Right hindlimb (tissue), 1 donor: Measurements from ENCODE around the gene AFG1L.
A peak's percentile ranks its signal among the peaks of the same experiment; 100 is the strongest.
"Not testable (repeated sequence)": the region's sequence is repeated elsewhere in the genome, so short reads cannot be mapped to it uniquely, and the experiment has no call there.

ENCODE experiments used
- DNase-seq: peaks from one replicate; pipeline ENCODE4 v3.0.0-alpha.2; 2018

AFG1L gene

GRCh38 chr6:108419474-108419873 is 124.6 kb downstream of the AFG1L start:
- DNase-seq = no peak

- DNase-seq = no peak
Measured at GRCh38 chr6:108419934-108420609, 125.2 kb downstream of the AFG1L start.

GRCh38 chr6:108421366-108421765 is 126.5 kb downstream of the AFG1L start:
- DNase-seq = no peak

GRCh38 chr6:108423982-108424705 is 129.3 kb downstream of the AFG1L start:
- DNase-seq = no peak

GRCh38 chr6:108425428-108425827 is 130.6 kb downstream of the AFG1L start:
- no peak for DNase-seq

- no peak for DNase-seq
Measured at GRCh38 chr6:108432143-108432542, 137.3 kb downstream of the AFG1L start.

- DNase-seq = no peak
Measured at GRCh38 chr6:108432792-108433191, 137.9 kb downstream of the AFG1L start.

GRCh38 chr6:108434222-108434621 is 139.4 kb downstream of the AFG1L start:
- DNase-seq = no peak

- no peak for DNase-seq
Measured at GRCh38 chr6:108435391-108435790, 140.5 kb downstream of the AFG1L start.

GRCh38 chr6:108436771-108437170 is 141.9 kb downstream of the AFG1L start:
- DNase-seq = no peak

GRCh38 chr6:108437821-108438220 is 143.0 kb downstream of the AFG1L start:
- DNase-seq = no peak

- DNase-seq = no peak
Measured at GRCh38 chr6:108438918-108439317, 144.1 kb downstream of the AFG1L start.

- no peak for DNase-seq
Measured at GRCh38 chr6:108441141-108441540, 146.3 kb downstream of the AFG1L start.

- no peak for DNase-seq
Measured at GRCh38 chr6:108442770-108443520, 148.1 kb downstream of the AFG1L start.

- DNase-seq = no peak
Measured at GRCh38 chr6:108446629-108447150, 151.8 kb downstream of the AFG1L start.

GRCh38 chr6:108448481-108448880 is 153.6 kb downstream of the AFG1L start:
- no peak for DNase-seq

- not testable (repeated sequence) for DNase-seq
Measured at GRCh38 chr6:108449717-108450116, 154.9 kb downstream of the AFG1L start.

GRCh38 chr6:108451816-108452215 is 157.0 kb downstream of the AFG1L start:
- DNase-seq = peak; percentile 39

- DNase-seq = peak; percentile 73
Measured at GRCh38 chr6:108452711-108453195, 157.9 kb downstream of the AFG1L start.

- peak; percentile 53 for DNase-seq
Measured at GRCh38 chr6:108453601-108454185, 158.8 kb downstream of the AFG1L start.

GRCh38 chr6:108454356-108454755 is 159.5 kb downstream of the AFG1L start:
- DNase-seq = no peak

GRCh38 chr6:108455688-108456087 is 160.8 kb downstream of the AFG1L start:
- DNase-seq = no peak

GRCh38 chr6:108463784-108464183 is 168.9 kb downstream of the AFG1L start:
- DNase-seq = peak; percentile 84
